Hematopoietic multipotent progenitor cell treated with erythropoietin and hydrocortisone succinate and interleukin-3 and kit ligand, for 15 days (in vitro differentiated cells): Measurements from ENCODE around the gene ZNF214.
"Not testable (repeated sequence)": the region's sequence is repeated elsewhere in the genome, so short reads cannot be mapped to it uniquely, and the experiment has no call there.

ENCODE experiments used
- DNase-seq: peaks from one replicate; pipeline ENCODE4 v3.0.0-alpha.2; 2015; ENCODE audit warnings: low spot score

ZNF214 gene

DNA sequence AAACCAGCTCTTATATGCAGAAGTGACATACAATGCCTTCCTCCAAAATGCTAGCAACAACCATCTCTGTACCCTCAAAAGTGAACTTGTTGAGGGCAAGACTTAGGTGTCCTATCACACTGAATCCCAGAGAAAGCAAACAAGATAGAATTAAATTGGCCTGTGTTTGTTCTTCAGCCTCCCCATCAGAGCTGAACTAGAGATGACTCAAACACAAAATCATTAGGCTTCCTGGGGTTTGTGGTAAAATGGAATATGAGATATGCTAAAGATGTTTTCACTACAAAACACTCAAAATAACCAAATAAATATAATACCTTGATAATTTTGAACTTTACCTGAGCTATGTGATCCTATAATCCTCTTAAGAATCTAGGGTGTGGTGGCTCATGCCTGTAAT lies 31.6 kb downstream of the ZNF214 start:
- no peak for DNase-seq

DNA sequence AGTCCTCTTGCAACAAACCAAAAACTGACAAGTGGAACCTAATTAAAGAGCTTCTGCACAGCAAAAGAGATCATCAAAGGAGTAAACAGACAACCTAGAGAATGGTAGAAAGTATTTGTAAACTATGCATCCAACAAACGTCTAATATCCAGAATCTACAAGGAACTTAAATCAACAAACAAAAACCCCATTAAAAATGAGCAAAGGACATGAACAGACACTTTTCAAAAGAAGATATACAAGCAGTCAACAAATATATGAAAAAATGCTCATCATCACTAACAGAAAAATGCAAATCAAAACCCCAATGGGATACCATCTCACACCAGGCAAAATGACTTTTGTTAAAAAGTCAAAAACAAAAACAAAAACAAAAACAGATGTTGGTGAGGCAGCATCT lies 33.7 kb downstream of the ZNF214 start:
- DNase-seq = no peak

DNA sequence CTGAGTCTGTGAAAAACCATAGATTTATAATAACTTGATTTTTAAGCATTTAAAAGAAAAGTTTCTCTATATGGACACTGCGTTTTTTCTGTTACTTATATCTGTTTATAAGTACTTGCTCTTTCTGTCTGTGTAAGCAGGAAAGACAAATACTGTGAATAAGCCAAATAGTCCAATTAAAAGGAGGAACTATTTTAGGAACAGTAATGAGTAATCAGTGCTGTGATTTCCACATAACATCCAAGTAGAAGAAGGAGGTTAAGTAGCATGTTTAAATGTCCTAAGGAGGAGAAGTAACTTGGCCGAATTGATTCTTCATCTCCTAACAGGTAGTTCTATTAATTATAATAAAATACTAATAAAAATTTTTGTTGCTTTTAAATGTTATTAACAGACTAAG lies 40.8 kb downstream of the ZNF214 start:
- DNase-seq = no peak

DNA sequence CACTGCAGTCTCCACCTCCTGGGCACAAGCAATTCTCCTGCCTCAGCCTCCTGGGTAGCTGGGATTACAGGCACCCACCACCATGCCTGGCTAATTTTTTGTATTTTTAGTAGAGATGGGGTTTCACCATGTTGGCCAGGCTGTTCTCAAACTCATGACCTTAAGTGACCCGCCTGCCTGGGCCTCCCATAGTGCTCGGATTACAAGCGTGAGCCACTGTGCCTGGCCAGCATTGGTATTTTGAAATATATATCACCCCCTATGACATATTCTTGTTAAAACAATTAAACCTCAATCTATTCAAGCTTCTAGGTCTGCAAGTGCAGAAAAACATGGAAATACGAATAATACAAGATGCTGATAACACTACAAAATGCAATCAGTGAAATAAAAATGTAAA lies 50.3 kb downstream of the ZNF214 start:
- not testable (repeated sequence) for DNase-seq

DNA sequence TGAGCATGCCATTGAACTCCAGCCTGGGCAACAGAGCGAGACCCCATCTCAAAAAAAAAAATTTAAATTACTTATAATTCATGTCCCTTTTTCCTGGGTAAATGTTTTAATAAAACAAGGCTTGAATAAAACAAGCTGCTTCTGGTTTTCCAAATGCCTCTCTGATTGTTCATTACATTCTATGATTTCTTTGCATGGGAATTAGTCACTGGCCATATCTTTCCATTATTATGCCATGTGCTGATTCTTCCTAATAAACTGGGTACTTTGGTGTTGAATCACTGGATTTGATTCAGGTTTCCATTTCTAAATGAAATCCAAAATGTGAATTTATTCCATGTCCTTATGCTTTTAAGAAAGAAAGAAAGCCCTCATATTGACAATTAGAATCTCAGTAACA lies 51.3 kb downstream of the ZNF214 start:
- DNase-seq = no peak

DNA sequence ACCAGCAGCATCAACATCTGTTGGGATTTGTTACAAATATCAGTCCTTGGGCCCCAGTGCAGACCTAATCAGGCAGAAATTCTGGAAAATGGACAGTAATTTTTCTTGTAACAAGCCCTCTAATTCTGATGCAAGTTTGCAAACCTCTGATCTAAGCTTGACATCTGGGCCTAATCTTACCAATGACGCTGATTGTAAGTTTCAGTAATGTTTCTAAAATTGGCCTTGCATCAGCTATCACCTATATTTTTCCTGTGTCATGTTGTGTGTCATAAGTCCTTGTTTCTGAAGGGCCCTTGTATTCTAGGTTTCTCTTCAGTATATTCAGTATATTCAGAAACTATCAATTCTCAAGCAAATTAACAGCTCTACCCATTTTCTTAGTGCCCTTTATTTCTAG lies 57.5 kb downstream of the ZNF214 start:
- DNase-seq = no peak

DNA sequence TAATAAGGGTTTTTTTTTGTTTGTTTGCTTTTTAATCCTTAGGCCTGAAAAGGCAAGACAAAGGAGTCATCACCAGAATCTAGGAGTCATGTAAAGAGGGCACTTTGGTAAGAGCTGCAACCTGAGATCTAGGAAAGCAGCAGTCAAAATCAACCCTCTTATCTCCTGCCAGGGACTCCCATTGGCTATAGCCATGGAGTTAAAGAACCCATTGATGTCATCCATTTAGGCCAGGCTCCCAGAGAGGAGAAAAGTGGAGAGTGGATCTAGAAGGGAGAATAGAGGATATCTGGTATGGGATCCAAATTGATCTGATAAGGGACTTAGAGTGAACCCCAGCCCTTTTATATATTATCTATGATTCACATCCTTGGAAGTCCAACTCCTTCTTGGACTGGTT lies 58.0 kb downstream of the ZNF214 start:
- DNase-seq = no peak

DNA sequence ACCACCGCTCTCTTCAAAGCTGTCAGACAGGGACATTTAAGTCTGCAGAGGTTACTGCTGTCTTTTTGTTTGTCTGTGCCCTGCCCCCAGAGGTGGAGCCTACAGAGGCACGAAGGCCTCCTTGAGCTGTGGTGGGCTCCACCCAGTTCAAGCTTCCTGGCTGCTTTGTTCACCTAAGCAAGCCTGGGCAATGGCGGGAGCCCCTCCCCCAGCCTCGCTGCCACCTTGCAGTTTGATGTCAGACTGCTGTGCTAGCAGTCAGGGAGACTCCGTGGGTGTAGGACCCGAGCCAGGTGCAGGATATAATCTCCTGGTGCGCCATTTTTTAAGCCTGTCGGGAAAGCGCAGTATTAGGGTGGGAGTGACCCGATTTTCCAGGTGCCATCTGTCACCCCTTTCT lies 65.9 kb downstream of the ZNF214 start:
- not testable (repeated sequence) for DNase-seq
